ENCODE data around the gene LRRC30. TPM values are rescaled to one million over a fixed set of nuclear protein-coding genes. Genes with fewer than 3 reads are reported as not detected.

The LRRC30 gene
- total RNA-seq, 3 donors from 2014 or later = not detected

GRCh38 chr18:7205346-7205745 lies 25.5 kb upstream of the LRRC30 start:
- H3K36me3 ChIP-seq (ENCODE audit: low read depth) = no peaks in the 10 kb centered on the region
- no peak for ATAC-seq

GRCh38 chr18:7206217-7206616 lies 24.7 kb upstream of the LRRC30 start:
- Histone ChIP-seq H3K36me3 (ENCODE audit: low read depth) (no peaks in the 10 kb centered on the region), H3K4me3 (no peak overlapping the region), H3K4me1 (ENCODE audit: low read depth) (no peaks in the 10 kb centered on the region), H3K9me3 (no peaks in the 10 kb centered on the region)
- ATAC-seq = no peak
- intact Hi-C loops (cut with DNase I, micrococcal nuclease) = no loop called here
- no peak for TF ChIP-seq CTCF (IDR thresholded peaks at IDR 0.05)
- DNase-seq = no peak

More at GRCh38 chr18:7205346-7205745, 25.5 kb upstream of the LRRC30 start:
- no peak overlapping the region for H3K4me3 ChIP-seq
- intact Hi-C loops (cut with DNase I, micrococcal nuclease) = no loop called here
- no peaks in the 10 kb centered on the region for H3K9me3 ChIP-seq
- TF ChIP-seq CTCF (IDR thresholded peaks at IDR 0.05) = no peak
- no peaks in the 10 kb centered on the region for H3K4me1 ChIP-seq (ENCODE audit: low read depth)
- no peak for DNase-seq

- no peaks in the 10 kb centered on the region for H3K36me3 ChIP-seq (ENCODE audit: low read depth)
- DNase-seq (no peak), ATAC-seq (no peak)
- intact Hi-C loops (cut with DNase I, micrococcal nuclease) = no loop called here
- H3K4me1 ChIP-seq (ENCODE audit: low read depth) = no peaks in the 10 kb centered on the region
- no peaks in the 10 kb centered on the region for H3K9me3 ChIP-seq
- no peak overlapping the region for H3K4me3 ChIP-seq
- no peak for TF ChIP-seq CTCF (IDR thresholded peaks at IDR 0.05)
Observed at GRCh38 chr18:7207366-7207915, 23.4 kb upstream of the LRRC30 start.

- H3K9me3 ChIP-seq = no peaks in the 10 kb centered on the region
- no peak for TF ChIP-seq CTCF (IDR thresholded peaks at IDR 0.05)
- no peaks in the 10 kb centered on the region for H3K4me1 ChIP-seq (ENCODE audit: low read depth)
- H3K36me3 ChIP-seq (ENCODE audit: low read depth) = no peaks in the 10 kb centered on the region
- ATAC-seq (peak; percentile 62), DNase-seq (peak in 1 of 3 donors; percentile 60)
- no peak overlapping the region for H3K4me3 ChIP-seq
- intact Hi-C loops (cut with DNase I, micrococcal nuclease) = no loop called here
Observed at GRCh38 chr18:7221424-7222155, 9.3 kb upstream of the LRRC30 start.

- H3K4me1 ChIP-seq (ENCODE audit: low read depth) = no peaks in the 10 kb centered on the region
- no peaks in the 10 kb centered on the region for H3K9me3 ChIP-seq
- no peak for ATAC-seq
- no peak for TF ChIP-seq CTCF (IDR thresholded peaks at IDR 0.05)
- intact Hi-C loops (cut with DNase I, micrococcal nuclease) = no loop called here
- no peak for DNase-seq
- H3K4me3 ChIP-seq = no peak overlapping the region
- H3K36me3 ChIP-seq (ENCODE audit: low read depth) = no peaks in the 10 kb centered on the region
Observed at GRCh38 chr18:7224198-7224597, 6.7 kb upstream of the LRRC30 start.

Measured in mucosa of descending colon (tissue), 3 donors.